Measurements from ENCODE around the gene PTPN12. TPM values are rescaled to one million over a fixed set of nuclear protein-coding genes. Genes with fewer than 3 reads are reported as not detected.

PTPN12 gene
- polyA plus RNA-seq, 2 donors, result 26.8 to 37.5 TPM

DNA sequence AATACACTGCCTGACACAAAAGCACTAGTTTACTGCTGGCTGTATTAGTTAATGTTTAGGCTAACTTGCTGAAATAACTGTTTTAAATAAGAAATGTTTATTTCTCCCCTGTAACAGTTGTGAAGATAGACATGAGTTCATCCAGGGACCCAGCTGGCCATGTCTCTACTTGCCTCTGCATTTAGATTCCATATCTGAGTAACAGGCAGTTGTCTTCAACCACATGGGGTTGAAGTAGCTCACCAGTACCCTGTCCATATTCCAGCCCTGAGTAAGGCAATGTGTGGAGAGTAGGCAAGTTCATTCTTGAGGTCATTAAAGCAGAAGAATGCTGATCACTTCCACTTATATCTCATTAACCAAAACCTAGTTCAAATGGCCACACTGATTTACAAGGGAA, 128.1 kb downstream of the PTPN12 start:
- Histone ChIP-seq H3K4me3 (ENCODE audit: low read depth in 1 of 2, low read length in 2 of 2) (no peak overlapping the region), H3K4me1 (ENCODE audit: control insufficient read depth in 2 of 2, insufficient read depth in 2 of 2, low read length in 1 of 2) (no peaks in the 10 kb centered on the region), H3K27ac (ENCODE audit: low read depth in 2 of 2, low read length in 1 of 2) (no peak overlapping the region), H3K9me3 (ENCODE audit: control insufficient read depth in 2 of 2, insufficient read depth in 1 of 2, low read depth in 1 of 2, low read length in 1 of 2) (no peaks in the 10 kb centered on the region), H3K27me3 (ENCODE audit: control insufficient read depth in 1 of 2, insufficient read depth in 2 of 2, low read length in 2 of 2) (no peaks in the 10 kb centered on the region), H3K36me3 (ENCODE audit: control insufficient read depth in 2 of 2, insufficient read depth in 2 of 2, low read length in 1 of 2) (no peaks in the 10 kb centered on the region)

GRCh38 chr7:77667459-77668086, 130.5 kb downstream of the PTPN12 start:
- 88 to 90% methylated on average over 6 of the region's 6 CpGs for WGBS, 2 donors

DNA sequence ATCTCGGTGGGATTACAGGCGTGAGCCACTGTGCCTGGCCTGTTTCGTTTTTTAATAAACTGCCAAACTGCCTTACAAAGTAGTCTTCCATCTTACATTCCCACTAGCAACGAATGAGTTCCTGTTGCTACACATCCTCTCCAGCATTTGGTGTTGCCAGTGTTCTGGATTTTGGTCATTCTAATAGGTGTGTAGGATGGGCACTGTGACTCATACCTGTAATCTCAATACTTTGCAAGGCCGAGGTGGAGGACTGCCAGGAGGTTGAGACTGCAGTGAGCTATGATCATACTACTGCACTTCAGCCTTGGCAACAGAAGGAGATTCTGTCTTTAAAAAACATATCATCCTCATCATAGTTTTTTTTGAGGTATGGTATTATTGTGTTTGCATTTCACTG, 137.8 kb downstream of the PTPN12 start:
- 48% methylated on average over 5 of the region's 5 CpGs for WGBS, 2 donors
- Histone ChIP-seq H3K4me3 (ENCODE audit: low read depth in 1 of 2, low read length in 2 of 2) (no peak overlapping the region), H3K4me1 (ENCODE audit: control insufficient read depth in 2 of 2, insufficient read depth in 2 of 2, low read length in 1 of 2) (peaks cover 0 to 2% of the 10 kb centered on the region in 2 donors), H3K27ac (ENCODE audit: low read depth in 2 of 2, low read length in 1 of 2) (peak overlapping the region in 1 of 2 donors; percentile 78), H3K36me3 (ENCODE audit: control insufficient read depth in 2 of 2, insufficient read depth in 2 of 2, low read length in 1 of 2) (no peaks in the 10 kb centered on the region), H3K27me3 (ENCODE audit: control insufficient read depth in 1 of 2, insufficient read depth in 2 of 2, low read length in 2 of 2) (no peaks in the 10 kb centered on the region), H3K9me3 (ENCODE audit: control insufficient read depth in 2 of 2, insufficient read depth in 1 of 2, low read depth in 1 of 2, low read length in 1 of 2) (no peaks in the 10 kb centered on the region)

More at GRCh38 chr7:77667459-77668086, 130.5 kb downstream of the PTPN12 start:
- Histone ChIP-seq H3K4me3 (ENCODE audit: low read depth in 1 of 2, low read length in 2 of 2) (no peak overlapping the region), H3K27ac (ENCODE audit: low read depth in 2 of 2, low read length in 1 of 2) (no peak overlapping the region), H3K4me1 (ENCODE audit: control insufficient read depth in 2 of 2, insufficient read depth in 2 of 2, low read length in 1 of 2) (no peaks in the 10 kb centered on the region), H3K9me3 (ENCODE audit: control insufficient read depth in 2 of 2, insufficient read depth in 1 of 2, low read depth in 1 of 2, low read length in 1 of 2) (no peaks in the 10 kb centered on the region), H3K36me3 (ENCODE audit: control insufficient read depth in 2 of 2, insufficient read depth in 2 of 2, low read length in 1 of 2) (no peaks in the 10 kb centered on the region), H3K27me3 (ENCODE audit: control insufficient read depth in 1 of 2, insufficient read depth in 2 of 2, low read length in 2 of 2) (no peaks in the 10 kb centered on the region)

DNA sequence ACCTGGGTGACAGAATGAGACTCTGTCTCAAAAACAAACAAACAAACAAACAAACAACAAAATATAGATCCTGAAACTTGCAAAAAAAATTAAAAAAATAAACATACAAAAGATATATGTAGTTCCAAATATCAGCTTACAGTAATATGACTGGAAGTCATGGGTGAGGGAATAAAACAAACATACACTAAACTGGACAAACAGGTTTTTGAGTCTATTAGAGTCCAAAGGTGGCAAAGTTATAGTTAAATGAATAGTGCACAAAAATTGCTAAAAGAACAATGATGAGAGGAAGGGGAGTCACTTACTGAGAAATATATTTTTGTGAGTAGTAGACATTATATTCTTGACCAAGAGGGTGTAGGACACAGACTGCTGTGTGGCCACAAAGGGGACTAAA, 142.5 kb downstream of the PTPN12 start:
- peaks cover 0 to 3% of the 10 kb centered on the region in 2 donors for H3K36me3 ChIP-seq (ENCODE audit: control insufficient read depth in 2 of 2, insufficient read depth in 2 of 2, low read length in 1 of 2)
- H3K9me3 ChIP-seq (ENCODE audit: control insufficient read depth in 2 of 2, insufficient read depth in 1 of 2, low read depth in 1 of 2, low read length in 1 of 2), result no peaks in the 10 kb centered on the region
- H3K4me3 ChIP-seq (ENCODE audit: low read depth in 1 of 2, low read length in 2 of 2), result no peak overlapping the region
- H3K27me3 ChIP-seq (ENCODE audit: control insufficient read depth in 1 of 2, insufficient read depth in 2 of 2, low read length in 2 of 2), result no peaks in the 10 kb centered on the region
- peaks cover 0 to 8% of the 10 kb centered on the region in 2 donors for H3K4me1 ChIP-seq (ENCODE audit: control insufficient read depth in 2 of 2, insufficient read depth in 2 of 2, low read length in 1 of 2)
- H3K27ac ChIP-seq (ENCODE audit: low read depth in 2 of 2, low read length in 1 of 2), result peak overlapping the region; percentile 12 to 48

DNA sequence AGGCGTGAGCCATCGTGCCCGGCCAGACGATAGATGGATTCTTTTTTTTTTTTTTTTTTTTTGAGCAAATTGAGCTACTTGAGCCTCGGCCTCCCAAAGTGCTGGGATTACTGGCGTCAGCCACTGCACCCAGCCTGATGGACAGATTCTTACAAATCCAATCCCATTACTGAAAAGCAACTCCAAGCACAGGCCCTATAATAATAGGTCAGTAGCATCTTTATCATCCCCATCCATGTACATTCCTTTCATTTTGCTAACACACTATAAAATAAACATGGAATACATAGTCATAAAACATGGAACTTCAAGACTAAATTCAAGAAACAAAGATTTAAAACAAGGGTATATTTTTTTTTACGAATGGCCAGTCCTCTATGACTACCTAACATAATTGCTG, 143.2 kb downstream of the PTPN12 start:
- H3K4me1 ChIP-seq (ENCODE audit: control insufficient read depth in 2 of 2, insufficient read depth in 2 of 2, low read length in 1 of 2), result peaks cover 0 to 8% of the 10 kb centered on the region in 2 donors
- no peak overlapping the region for H3K4me3 ChIP-seq (ENCODE audit: low read depth in 1 of 2, low read length in 2 of 2)
- WGBS, 2 donors, result 92 to 95% methylated on average over 6 to 7 of the region's 7 CpGs
- no peaks in the 10 kb centered on the region for H3K9me3 ChIP-seq (ENCODE audit: control insufficient read depth in 2 of 2, insufficient read depth in 1 of 2, low read depth in 1 of 2, low read length in 1 of 2)
- H3K27ac ChIP-seq (ENCODE audit: low read depth in 2 of 2, low read length in 1 of 2), result no peak overlapping the region
- peaks cover 0 to 3% of the 10 kb centered on the region in 2 donors for H3K36me3 ChIP-seq (ENCODE audit: control insufficient read depth in 2 of 2, insufficient read depth in 2 of 2, low read length in 1 of 2)
- H3K27me3 ChIP-seq (ENCODE audit: control insufficient read depth in 1 of 2, insufficient read depth in 2 of 2, low read length in 2 of 2), result no peaks in the 10 kb centered on the region

GRCh38 chr7:77684030-77684429, 146.9 kb downstream of the PTPN12 start:
- Histone ChIP-seq H3K4me3 (ENCODE audit: low read depth in 1 of 2, low read length in 2 of 2) (no peak overlapping the region), H3K27me3 (ENCODE audit: control insufficient read depth in 1 of 2, insufficient read depth in 2 of 2, low read length in 2 of 2) (no peaks in the 10 kb centered on the region), H3K9me3 (ENCODE audit: control insufficient read depth in 2 of 2, insufficient read depth in 1 of 2, low read depth in 1 of 2, low read length in 1 of 2) (no peaks in the 10 kb centered on the region), H3K4me1 (ENCODE audit: control insufficient read depth in 2 of 2, insufficient read depth in 2 of 2, low read length in 1 of 2) (peaks cover 0 to 8% of the 10 kb centered on the region in 2 donors), H3K27ac (ENCODE audit: low read depth in 2 of 2, low read length in 1 of 2) (peak overlapping the region; percentile 4 to 49), H3K36me3 (ENCODE audit: control insufficient read depth in 2 of 2, insufficient read depth in 2 of 2, low read length in 1 of 2) (peaks cover 0 to 3% of the 10 kb centered on the region in 2 donors)
- 38 to 42% methylated on average over 9 of the region's 9 CpGs for WGBS, 2 donors

- no peaks in the 10 kb centered on the region for H3K27me3 ChIP-seq (ENCODE audit: control insufficient read depth in 1 of 2, insufficient read depth in 2 of 2, low read length in 2 of 2)
- H3K36me3 ChIP-seq (ENCODE audit: control insufficient read depth in 2 of 2, insufficient read depth in 2 of 2, low read length in 1 of 2), result peaks cover 0 to 3% of the 10 kb centered on the region in 2 donors
- H3K27ac ChIP-seq (ENCODE audit: low read depth in 2 of 2, low read length in 1 of 2), result peak overlapping the region; percentile 78 to 79
- H3K9me3 ChIP-seq (ENCODE audit: control insufficient read depth in 2 of 2, insufficient read depth in 1 of 2, low read depth in 1 of 2, low read length in 1 of 2), result no peaks in the 10 kb centered on the region
- no peak overlapping the region for H3K4me3 ChIP-seq (ENCODE audit: low read depth in 1 of 2, low read length in 2 of 2)
- peaks cover 0 to 6% of the 10 kb centered on the region in 2 donors for H3K4me1 ChIP-seq (ENCODE audit: control insufficient read depth in 2 of 2, insufficient read depth in 2 of 2, low read length in 1 of 2)
- WGBS, 2 donors, result 24 to 31% methylated on average over 5 of the region's 5 CpGs
Observed at GRCh38 chr7:77685233-77685632, 148.1 kb downstream of the PTPN12 start.

DNA sequence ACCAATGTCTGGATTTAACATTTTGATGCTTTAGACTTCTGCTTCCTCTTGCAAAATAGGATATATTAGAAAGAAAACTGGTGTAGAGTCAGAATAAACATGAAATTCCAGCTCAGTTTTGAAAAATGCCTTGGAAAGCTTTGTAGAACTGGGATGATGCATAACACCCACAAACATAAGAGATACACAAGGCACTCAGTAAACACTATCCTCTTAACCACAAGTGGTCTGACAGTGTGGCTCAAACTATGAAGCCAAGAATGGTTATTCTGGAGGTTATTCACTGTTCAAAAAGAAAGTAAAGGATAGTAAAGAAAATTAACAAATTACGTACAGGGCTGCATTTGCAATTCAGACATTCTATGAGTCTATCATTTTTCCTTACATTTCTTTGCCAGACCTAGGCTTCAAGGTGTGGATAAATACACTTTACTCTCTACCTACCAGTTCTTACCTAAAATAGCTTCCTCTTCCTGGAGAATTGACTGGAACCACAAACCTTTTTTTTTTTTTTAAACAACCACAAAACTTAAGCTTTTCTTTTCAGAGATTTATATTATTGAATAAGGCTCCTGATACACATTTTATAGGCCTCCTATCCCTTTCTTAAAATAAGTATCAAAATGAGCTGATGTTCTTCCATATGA, 150.1 kb downstream of the PTPN12 start:
- no peaks in the 10 kb centered on the region for H3K27me3 ChIP-seq (ENCODE audit: control insufficient read depth in 1 of 2, insufficient read depth in 2 of 2, low read length in 2 of 2)
- peaks cover 0 to 3% of the 10 kb centered on the region in 2 donors for H3K4me1 ChIP-seq (ENCODE audit: control insufficient read depth in 2 of 2, insufficient read depth in 2 of 2, low read length in 1 of 2)
- 70 to 74% methylated on average over 1 of the region's 1 CpG for WGBS, 2 donors
- H3K9me3 ChIP-seq (ENCODE audit: control insufficient read depth in 2 of 2, insufficient read depth in 1 of 2, low read depth in 1 of 2, low read length in 1 of 2), result no peaks in the 10 kb centered on the region
- no peak overlapping the region for H3K4me3 ChIP-seq (ENCODE audit: low read depth in 1 of 2, low read length in 2 of 2)
- H3K36me3 ChIP-seq (ENCODE audit: control insufficient read depth in 2 of 2, insufficient read depth in 2 of 2, low read length in 1 of 2), result peaks cover 0 to 3% of the 10 kb centered on the region in 2 donors
- H3K27ac ChIP-seq (ENCODE audit: low read depth in 2 of 2, low read length in 1 of 2), result no peak overlapping the region

DNA sequence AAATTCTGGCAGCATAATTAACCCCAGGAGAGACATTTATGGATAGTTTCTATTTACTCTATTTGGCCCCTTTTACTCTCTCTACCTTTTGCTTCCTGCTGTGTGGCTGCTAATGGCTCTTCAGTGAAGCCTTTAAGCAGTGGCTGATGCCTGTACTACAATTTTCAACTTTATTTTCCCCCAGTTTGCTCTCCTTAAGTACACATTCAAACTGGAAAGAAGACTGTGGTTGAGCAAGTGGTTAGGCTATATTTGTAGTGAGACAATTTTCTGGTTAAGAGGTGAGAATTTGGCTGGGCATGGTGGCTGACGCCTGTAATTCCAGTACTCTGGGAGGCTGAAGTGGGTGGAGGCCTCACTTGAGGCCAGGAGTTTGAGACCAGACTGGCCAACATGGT, 150.7 kb downstream of the PTPN12 start:
- WGBS, 2 donors, result 85% methylated on average over 1 of the region's 1 CpG
- Histone ChIP-seq H3K27me3 (ENCODE audit: control insufficient read depth in 1 of 2, insufficient read depth in 2 of 2, low read length in 2 of 2) (no peaks in the 10 kb centered on the region), H3K27ac (ENCODE audit: low read depth in 2 of 2, low read length in 1 of 2) (no peak overlapping the region), H3K4me3 (ENCODE audit: low read depth in 1 of 2, low read length in 2 of 2) (no peak overlapping the region), H3K9me3 (ENCODE audit: control insufficient read depth in 2 of 2, insufficient read depth in 1 of 2, low read depth in 1 of 2, low read length in 1 of 2) (no peaks in the 10 kb centered on the region), H3K4me1 (ENCODE audit: control insufficient read depth in 2 of 2, insufficient read depth in 2 of 2, low read length in 1 of 2) (peaks cover 0 to 3% of the 10 kb centered on the region in 2 donors), H3K36me3 (ENCODE audit: control insufficient read depth in 2 of 2, insufficient read depth in 2 of 2, low read length in 1 of 2) (peaks cover 0 to 1% of the 10 kb centered on the region in 2 donors)

Measured in esophagus (tissue), 2 donors.